Muscle of leg (tissue), 11 donors: ENCODE data around the gene RPS24. TPM values are rescaled to one million over a fixed set of nuclear protein-coding genes. Genes with fewer than 3 reads are reported as not detected.

ENCODE experiments used
- DNase-seq: peaks from one replicate; pipeline ENCODE4 v3.0.0; 2013
- H3K27ac ChIP-seq: one replicate; pipeline ENCODE4 v1.5.1; 2013; ENCODE audit warnings: mild to moderate bottlenecking, low read length, control low read depth
- H3K27me3 ChIP-seq: one replicate; pipeline ENCODE4 v1.6.1; 2013; ENCODE audit warnings: low read length; ENCODE audit not compliant: control insufficient read depth, insufficient read depth
- H3K36me3 ChIP-seq: one replicate; pipeline ENCODE4 v1.6.1; 2013; ENCODE audit warnings: low read length; ENCODE audit not compliant: control insufficient read depth, insufficient read depth
- H3K4me1 ChIP-seq: one replicate; pipeline ENCODE4 v1.6.1; 2013; ENCODE audit warnings: low read length; ENCODE audit not compliant: control insufficient read depth, insufficient read depth
- H3K4me3 ChIP-seq: one replicate; pipeline ENCODE4 v1.5.1; 2013; ENCODE audit warnings: low read length, control low read depth
- H3K9me3 ChIP-seq: replicated peaks from 2 replicates; pipeline ENCODE4 v1.6.1; 2013; ENCODE audit warnings: low read depth, low read length; ENCODE audit not compliant: control insufficient read depth
- WGBS: methylation state at CpG from one replicate; pipeline ENCODE4 v1.1.5; 2013; ENCODE audit warnings: missing lambda C conversion rate; ENCODE audit not compliant: insufficient coverage; 5-methylcytosine and 5-hydroxymethylcytosine counted together
- polyA plus RNA-seq, 8 donors: library from polyadenylated mRNA; unstranded; fragments of 120-200 nt; gene quantifications; one replicate each; pipeline versions ENCODE4 v1.2.1 to v1.2.3, GENCODE V29; 2013; ENCODE audit warnings: inconsistent platforms in 1 of 8, low replicate concordance in 1 of 8; ENCODE audit not compliant: insufficient read length in 8 of 8, insufficient read depth in 1 of 8
- total RNA-seq: library from RNA; stranded (reverse); fragments of 120-200 nt; gene quantifications from one replicate; pipeline ENCODE4 v1.2.4, GENCODE V29; 2013

Gene RPS24
- total and polyA plus RNA-seq, 9 donors, result 3,224 to 6,569 (median 3,794) TPM

- H3K9me3 ChIP-seq, result peaks cover 4% of the 10 kb centered on the region
- no peaks in the 10 kb centered on the region for H3K27me3 ChIP-seq
- no CpG with 5 or more reads among the region's 4 CpGs for WGBS
- no peaks in the 10 kb centered on the region for H3K4me1 ChIP-seq
- H3K27ac ChIP-seq, result no peak overlapping the region
- no peak for DNase-seq
- H3K4me3 ChIP-seq, result no peak overlapping the region
- no peaks in the 10 kb centered on the region for H3K36me3 ChIP-seq
Observed at GRCh38 chr10:78078539-78079330, 45.1 kb downstream of the RPS24 start.

GRCh38 chr10:78079411-78079810 is 45.7 kb downstream of the RPS24 start:
- H3K4me3 ChIP-seq, result no peak overlapping the region
- no peak for DNase-seq
- no peak overlapping the region for H3K27ac ChIP-seq
- H3K27me3 ChIP-seq, result no peaks in the 10 kb centered on the region
- WGBS, result 100% methylated on average over 1 of the region's 6 CpGs
- no peaks in the 10 kb centered on the region for H3K36me3 ChIP-seq
- peaks cover 1% of the 10 kb centered on the region for H3K9me3 ChIP-seq
- H3K4me1 ChIP-seq, result no peaks in the 10 kb centered on the region

- no peak for DNase-seq
- no peaks in the 10 kb centered on the region for H3K36me3 ChIP-seq
- no peak overlapping the region for H3K4me3 ChIP-seq
- H3K27ac ChIP-seq, result no peak overlapping the region
- peaks cover under 1% of the 10 kb centered on the region for H3K27me3 ChIP-seq
- 72% methylated on average over 2 of the region's 3 CpGs for WGBS
- H3K9me3 ChIP-seq, result no peaks in the 10 kb centered on the region
- H3K4me1 ChIP-seq, result no peaks in the 10 kb centered on the region
Observed at GRCh38 chr10:78081292-78081691, 47.6 kb downstream of the RPS24 start.

- 100% methylated on average over 1 of the region's 4 CpGs for WGBS
- H3K9me3 ChIP-seq, result no peaks in the 10 kb centered on the region
- no peaks in the 10 kb centered on the region for H3K4me1 ChIP-seq
- H3K4me3 ChIP-seq, result no peak overlapping the region
- no peak for DNase-seq
- peaks cover 2% of the 10 kb centered on the region for H3K27me3 ChIP-seq
- H3K27ac ChIP-seq, result no peak overlapping the region
- no peaks in the 10 kb centered on the region for H3K36me3 ChIP-seq
Observed at GRCh38 chr10:78082636-78083035, 49.0 kb downstream of the RPS24 start.

Other genes starting within 250 kb of the RPS24 start
- 12.9 TPM for gene DLG5, start 107.1 kb upstream of the RPS24 start, total RNA-seq
- 10 to 100 TPM; 15.5 to 34.7 (median 24.8) TPM for gene DLG5, start 107.1 kb upstream of the RPS24 start, polyA plus RNA-seq
- gene POLR3A, start 4.3 kb upstream of the RPS24 start, total RNA-seq, result 10.3 TPM
- gene POLR3A, start 4.3 kb upstream of the RPS24 start, polyA plus RNA-seq, result 10 to 100 TPM; 12.0 to 17.6 (median 13.8) TPM